HepG2 (cell line): ENCODE results near the gene TTN. TPM values are rescaled to one million over a fixed set of nuclear protein-coding genes. Genes with fewer than 3 reads are reported as not detected.

Source experiments
- ARHGAP35 ChIP-seq: sonication (generic); formaldehyde crosslinking; IDR thresholded peaks from 2 replicates; pipeline ENCODE4 v1.9.0; 2022; ENCODE audit warnings: mild to moderate bottlenecking, inconsistent platforms, moderate library complexity, missing genetic modification reagents, borderline replicate concordance
- CCDC6 ChIP-seq: sonication (generic); formaldehyde crosslinking; IDR thresholded peaks from 2 replicates; pipeline ENCODE4 v1.8.1; 2022; ENCODE audit warnings: mild to moderate bottlenecking, missing genetic modification reagents, moderate library complexity
- GATAD1 ChIP-seq: IDR thresholded peaks from 2 replicates; pipeline ENCODE4 v1.6.1; 2016; ENCODE audit warnings: missing genetic modification reagents, missing compliant biosample characterization
- GFI1 ChIP-seq: sonication (generic); formaldehyde crosslinking; IDR thresholded peaks from 2 replicates; pipeline ENCODE4 v1.5.0; 2020; ENCODE audit warnings: missing genetic modification reagents, mild to moderate bottlenecking, borderline replicate concordance
- HOXA9 ChIP-seq: sonication (generic); formaldehyde crosslinking; IDR thresholded peaks from 2 replicates; pipeline ENCODE4 v1.8.1; 2022; ENCODE audit warnings: missing genetic modification reagents, mild to moderate bottlenecking, moderate library complexity, borderline replicate concordance
- MLX ChIP-seq: IDR thresholded peaks from 2 replicates; pipeline ENCODE4 v1.6.1; 2016
- PAXIP1 ChIP-seq: sonication (generic); formaldehyde crosslinking; conservative IDR thresholded peaks from 2 replicates; pipeline ENCODE4 v1.4.0; 2020; ENCODE audit warnings: mild to moderate bottlenecking, missing genetic modification reagents, moderate library complexity
- POGK ChIP-seq: sonication (generic); formaldehyde crosslinking; conservative IDR thresholded peaks from 2 replicates; pipeline ENCODE4 v1.8.0; 2022; ENCODE audit warnings: mild to moderate bottlenecking, moderate library complexity, missing genetic modification reagents
- TEAD3 ChIP-seq: optimal IDR thresholded peaks from 2 replicates; pipeline ENCODE3; 2016; ENCODE audit warnings: borderline replicate concordance
- ZFP37 ChIP-seq: sonication (generic); formaldehyde crosslinking; IDR thresholded peaks from 2 replicates; pipeline ENCODE4 v1.4.0; 2020; ENCODE audit warnings: missing genetic modification reagents, borderline replicate concordance
- ZNF510 ChIP-seq: sonication (generic); formaldehyde crosslinking; IDR thresholded peaks from 2 replicates; pipeline ENCODE4 v1.4.0; 2020; ENCODE audit warnings: low read depth, mild to moderate bottlenecking, missing genetic modification reagents
- ZNF746 ChIP-seq: sonication (generic); formaldehyde crosslinking; IDR thresholded peaks from 2 replicates; pipeline ENCODE4 v1.8.0; 2022; ENCODE audit warnings: mild to moderate bottlenecking, missing genetic modification reagents
- polyA plus RNA-seq, 8 experiments: library from polyadenylated mRNA; depleted of rRNA in 3 of 8; stranded (reverse) in 7 of 8; unstranded in 1 of 8; fragments of >200 nt; fragmentation: Illumina TruSeq in 4 of 8; extraction: Trizol in 4 of 8; gene quantifications; 2 replicates each; pipeline versions ENCODE4 v1.2.1 to v1.2.3, GENCODE V29; 2011 to 2016; ENCODE audit warnings: low read depth in 4 of 8, missing spikeins in 1 of 8, mixed read lengths in 1 of 8; ENCODE audit not compliant: insufficient read depth in 1 of 8
- total RNA-seq, 5 experiments: library from RNA; depleted of rRNA; stranded (reverse); fragments of >200 nt; fragmentation: Illumina TruSeq; extraction: Trizol; gene quantifications; 2 replicates each; pipeline ENCODE4 v1.2.3, GENCODE V29; 2016; ENCODE audit warnings: low read depth in 1 of 5
- TF ChIP-seq, protein P1 (sequence below): IDR thresholded peaks from 2 replicates; pipeline ENCODE4 v1.6.1; 2016; ENCODE audit warnings: missing compliant biosample characterization, missing genetic modification reagents, borderline replicate concordance

Gene TTN
- total and polyA plus RNA-seq, 2 of the 13 experiments (the other 11 are each of a cell fraction or from before 2014, with no cell fraction given) = under 0.01 TPM

DNA sequence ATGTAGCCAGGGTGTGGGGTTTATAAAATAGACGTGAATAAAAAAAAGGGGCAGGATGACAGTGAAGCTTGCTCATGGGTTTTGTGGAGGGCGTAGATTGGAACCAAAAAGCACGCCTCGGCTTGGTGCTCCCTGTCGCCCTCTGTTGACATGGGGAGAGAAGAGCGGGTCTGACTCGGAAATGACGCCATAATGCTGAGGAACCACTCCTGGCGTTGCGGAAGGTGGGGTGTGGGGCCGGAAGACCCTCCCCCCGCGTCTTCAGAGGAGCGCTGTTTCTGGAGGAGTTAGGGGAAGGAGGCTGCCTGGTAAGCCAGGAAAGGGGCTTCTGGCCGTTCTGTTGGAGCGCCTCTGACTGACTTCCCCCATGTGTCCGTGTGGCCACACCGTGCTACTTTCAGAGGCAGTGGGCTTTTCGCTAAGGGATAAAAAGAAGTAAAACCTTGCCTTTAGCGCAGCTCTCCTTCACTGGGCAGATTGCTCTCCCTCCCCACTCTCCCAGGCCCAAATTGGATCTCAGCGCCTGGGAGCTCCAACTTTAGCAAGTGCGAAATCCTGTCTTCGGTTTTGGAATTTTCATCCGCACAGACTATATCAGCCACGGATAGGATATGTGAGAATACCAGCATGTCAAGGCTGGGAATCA, 284.1 kb downstream of the TTN start (continued):
- TF ChIP-seq, protein P1, sequence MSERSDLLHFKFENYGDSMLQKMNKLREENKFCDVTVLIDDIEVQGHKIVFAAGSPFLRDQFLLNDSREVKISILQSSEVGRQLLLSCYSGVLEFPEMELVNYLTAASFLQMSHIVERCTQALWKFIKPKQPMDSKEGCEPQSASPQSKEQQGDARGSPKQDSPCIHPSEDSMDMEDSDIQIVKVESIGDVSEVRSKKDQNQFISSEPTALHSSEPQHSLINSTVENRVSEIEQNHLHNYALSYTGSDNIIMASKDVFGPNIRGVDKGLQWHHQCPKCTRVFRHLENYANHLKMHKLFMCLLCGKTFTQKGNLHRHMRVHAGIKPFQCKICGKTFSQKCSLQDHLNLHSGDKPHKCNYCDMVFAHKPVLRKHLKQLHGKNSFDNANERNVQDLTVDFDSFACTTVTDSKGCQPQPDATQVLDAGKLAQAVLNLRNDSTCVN (CRISPR knock-in tag) = no peak
- TF ChIP-seq ARHGAP35 (no peak), ZNF746 (CRISPR knock-in tag) (no peak), POGK (no peak), TEAD3 (no peak), HOXA9 (no peak), ZNF510 (CRISPR knock-in tag) (no peak), CCDC6 (CRISPR knock-in tag) (no peak), ZFP37 (CRISPR knock-in tag) (no peak), MLX (CRISPR knock-in tag) (no peak), GFI1 (CRISPR knock-in tag) (no peak), PAXIP1 (CRISPR knock-in tag) (no peak), GATAD1 (peak; percentile 82)
